ENCODE data around the gene CORO2B.

The CORO2B gene, protein sequence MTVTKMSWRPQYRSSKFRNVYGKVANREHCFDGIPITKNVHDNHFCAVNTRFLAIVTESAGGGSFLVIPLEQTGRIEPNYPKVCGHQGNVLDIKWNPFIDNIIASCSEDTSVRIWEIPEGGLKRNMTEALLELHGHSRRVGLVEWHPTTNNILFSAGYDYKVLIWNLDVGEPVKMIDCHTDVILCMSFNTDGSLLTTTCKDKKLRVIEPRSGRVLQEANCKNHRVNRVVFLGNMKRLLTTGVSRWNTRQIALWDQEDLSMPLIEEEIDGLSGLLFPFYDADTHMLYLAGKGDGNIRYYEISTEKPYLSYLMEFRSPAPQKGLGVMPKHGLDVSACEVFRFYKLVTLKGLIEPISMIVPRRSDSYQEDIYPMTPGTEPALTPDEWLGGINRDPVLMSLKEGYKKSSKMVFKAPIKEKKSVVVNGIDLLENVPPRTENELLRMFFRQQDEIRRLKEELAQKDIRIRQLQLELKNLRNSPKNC

DNA sequence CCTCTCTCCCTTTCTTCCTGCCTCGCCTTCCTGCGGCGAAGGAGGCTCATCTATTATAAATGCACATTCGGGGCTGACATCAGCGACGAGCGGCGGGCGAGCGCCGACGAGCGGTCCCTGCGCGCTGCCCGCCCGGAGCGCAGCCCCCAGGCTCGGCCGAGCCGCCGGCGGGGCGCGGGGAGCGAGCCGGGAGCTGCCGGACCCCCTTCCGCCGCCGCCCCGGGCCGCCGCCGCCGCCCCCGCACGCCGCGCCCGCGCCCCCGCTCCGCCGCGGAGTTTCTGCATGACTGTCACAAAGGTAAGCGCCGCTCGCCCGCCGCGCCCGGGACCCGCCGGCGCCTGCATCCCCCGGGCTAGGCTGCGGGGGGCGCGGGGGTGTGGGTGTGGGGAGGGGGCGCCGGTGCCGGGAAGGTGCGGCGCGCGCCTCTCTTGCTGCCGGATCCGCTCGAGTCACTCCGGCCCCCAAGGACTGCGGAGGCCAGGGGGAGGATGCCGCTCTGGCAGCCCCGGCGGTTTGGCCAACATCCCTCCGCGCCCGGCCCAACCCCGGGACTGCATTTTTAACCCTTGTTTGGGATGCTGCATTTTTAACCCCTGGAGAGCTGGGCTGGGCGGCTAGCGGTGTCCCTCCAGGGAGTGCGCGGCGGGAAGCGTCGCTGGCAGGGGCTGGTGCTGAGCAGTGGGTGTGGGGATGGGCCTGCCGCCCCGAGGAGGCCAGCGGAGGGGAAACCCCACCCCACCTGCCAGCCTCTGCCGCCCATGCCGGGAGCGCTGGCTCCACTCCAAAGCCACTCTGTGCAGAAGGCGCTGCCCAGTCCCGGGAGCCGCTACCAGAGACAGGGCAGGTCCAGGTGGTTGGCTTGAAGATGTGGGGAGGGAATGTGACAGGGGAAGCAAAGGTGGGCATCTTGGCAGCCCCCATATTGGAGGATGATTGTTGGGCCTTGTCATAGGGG, at the start of gene CORO2B:
CORO2B (plus strand) TSS at position 14 of the 956 bp plus-strand sequence; CDS start at position 284, 270 bp downstream.
- ChIA-PET CTCF (interaction anchor here (1.3 kb wide), 1 partner anchor 20 kb away, joined by 4 read pairs; no protein-coding TSS in a partner anchor), POLR2A (no interaction called here)
- TF ChIP-seq, protein P1, sequence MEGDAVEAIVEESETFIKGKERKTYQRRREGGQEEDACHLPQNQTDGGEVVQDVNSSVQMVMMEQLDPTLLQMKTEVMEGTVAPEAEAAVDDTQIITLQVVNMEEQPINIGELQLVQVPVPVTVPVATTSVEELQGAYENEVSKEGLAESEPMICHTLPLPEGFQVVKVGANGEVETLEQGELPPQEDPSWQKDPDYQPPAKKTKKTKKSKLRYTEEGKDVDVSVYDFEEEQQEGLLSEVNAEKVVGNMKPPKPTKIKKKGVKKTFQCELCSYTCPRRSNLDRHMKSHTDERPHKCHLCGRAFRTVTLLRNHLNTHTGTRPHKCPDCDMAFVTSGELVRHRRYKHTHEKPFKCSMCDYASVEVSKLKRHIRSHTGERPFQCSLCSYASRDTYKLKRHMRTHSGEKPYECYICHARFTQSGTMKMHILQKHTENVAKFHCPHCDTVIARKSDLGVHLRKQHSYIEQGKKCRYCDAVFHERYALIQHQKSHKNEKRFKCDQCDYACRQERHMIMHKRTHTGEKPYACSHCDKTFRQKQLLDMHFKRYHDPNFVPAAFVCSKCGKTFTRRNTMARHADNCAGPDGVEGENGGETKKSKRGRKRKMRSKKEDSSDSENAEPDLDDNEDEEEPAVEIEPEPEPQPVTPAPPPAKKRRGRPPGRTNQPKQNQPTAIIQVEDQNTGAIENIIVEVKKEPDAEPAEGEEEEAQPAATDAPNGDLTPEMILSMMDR (IDR thresholded peaks at IDR 0.05; ENCODE audit: control extremely low read depth, extremely low read depth, low read depth, missing control alignments) = no peak
- DNase-seq (ENCODE audit: extremely low spot score) = no peak

DNA sequence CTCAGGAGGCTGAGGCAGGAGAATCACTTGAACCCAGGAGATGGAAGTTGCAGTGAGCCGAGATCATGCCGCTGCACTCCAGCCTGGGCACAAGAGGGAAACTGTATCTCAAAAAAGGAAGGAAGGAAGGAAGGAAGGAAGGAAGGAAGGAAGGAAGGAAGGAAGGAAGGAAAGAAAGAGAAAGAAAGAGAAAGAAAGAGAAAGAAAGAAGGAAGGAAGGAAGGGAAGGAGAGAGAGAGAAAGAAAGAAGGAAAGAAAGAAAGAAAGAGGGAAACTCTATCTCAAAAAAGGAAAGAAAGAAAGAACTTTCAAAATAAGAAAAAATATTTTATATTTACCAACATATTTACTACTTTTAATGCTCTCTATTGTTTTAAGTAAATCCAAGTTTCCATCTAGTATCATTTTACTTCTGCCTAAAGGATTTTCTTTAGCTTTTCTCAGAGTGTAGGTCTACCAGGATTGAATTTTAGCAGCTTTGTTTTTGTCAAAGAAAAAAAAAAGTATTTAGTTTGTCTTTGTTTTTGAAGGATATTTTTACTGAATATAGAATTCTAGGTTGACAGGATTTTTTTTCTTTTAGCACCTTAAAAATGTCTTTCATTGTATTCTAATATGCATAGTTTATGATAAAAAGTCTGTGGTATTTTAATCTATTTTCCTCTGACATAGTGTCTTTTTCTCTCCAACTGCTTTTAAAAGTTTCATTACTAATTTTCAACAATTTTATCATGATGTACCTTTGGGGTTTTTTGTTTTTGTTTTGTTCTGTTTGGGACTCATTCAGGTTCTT, 47.2 kb upstream of the CORO2B start:
- DNase-seq (ENCODE audit: extremely low spot score) = no peak
- ChIA-PET POLR2A (no interaction called here), CTCF (no interaction called here)
- TF ChIP-seq, protein P1 (IDR thresholded peaks at IDR 0.05; ENCODE audit: control extremely low read depth, extremely low read depth, low read depth, missing control alignments) = no peak

DNA sequence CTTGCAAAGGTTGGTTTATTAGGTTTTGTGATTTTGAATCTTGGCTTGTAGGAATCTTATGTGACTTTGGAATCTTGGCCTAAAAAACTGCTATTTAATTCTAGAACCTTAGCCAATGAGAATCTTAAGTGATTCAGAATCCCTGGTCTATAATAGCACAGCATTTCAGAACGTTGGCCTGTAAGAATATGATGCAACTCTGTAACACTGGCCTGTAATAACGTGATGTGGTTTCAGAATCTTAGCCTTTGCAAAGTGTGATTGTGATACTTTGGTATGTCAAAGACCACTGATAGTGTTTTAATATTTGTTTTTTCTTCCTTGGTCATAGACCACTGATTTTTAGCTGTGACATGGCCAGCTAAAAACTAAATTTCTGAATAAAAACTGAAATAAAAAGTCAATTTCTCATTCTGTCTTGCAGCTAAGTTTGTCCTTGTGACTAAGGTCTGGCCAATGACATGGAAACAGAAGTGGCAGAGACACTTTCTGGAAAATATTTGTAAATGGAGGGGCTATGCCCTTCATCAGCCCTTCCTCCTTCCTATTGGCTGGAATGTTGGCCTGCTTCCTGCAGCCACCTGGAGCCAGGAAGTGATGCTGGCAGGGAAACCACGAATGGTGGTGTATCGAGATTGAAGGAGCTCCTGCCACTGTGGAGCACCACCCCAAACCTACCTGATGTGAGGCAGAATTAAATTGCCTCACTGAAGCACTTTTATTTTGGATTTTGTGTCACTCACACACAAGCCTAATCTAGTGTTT, 42.3 kb upstream of the CORO2B start:
- TF ChIP-seq, protein P1 (IDR thresholded peaks at IDR 0.05; ENCODE audit: control extremely low read depth, extremely low read depth, low read depth, missing control alignments) = no peak
- ChIA-PET POLR2A (no interaction called here), CTCF (interaction anchor here (1.6 to 2.7 kb wide), 2 partner anchors 14 to 16 kb away, joined by 7 to 20 read pairs; no protein-coding TSS in a partner anchor)
- no peak for DNase-seq (ENCODE audit: extremely low spot score)

DNA sequence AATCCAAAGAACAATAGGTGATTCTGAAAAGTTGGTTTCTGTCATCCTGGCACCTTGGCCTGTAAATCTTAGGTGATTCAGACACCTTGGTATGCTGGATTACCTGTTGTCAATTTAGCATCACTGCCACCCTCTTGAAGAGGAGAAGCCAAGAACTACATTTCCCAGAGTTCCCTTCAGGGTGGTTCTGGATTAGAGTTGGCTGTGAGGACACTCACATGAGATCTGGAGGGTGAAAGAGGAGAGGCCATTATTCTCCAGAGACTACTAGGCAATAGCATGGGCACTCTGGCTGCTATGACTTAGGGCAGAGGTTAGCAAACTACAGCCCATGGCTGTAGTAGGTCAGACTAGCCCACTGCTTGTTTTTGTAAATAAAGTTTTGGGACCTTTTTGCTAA, 41.7 kb upstream of the CORO2B start:
- CTCF ChIA-PET = interaction anchor here (2.7 kb wide), 1 partner anchor 16 kb away, joined by 20 read pairs; no protein-coding TSS in a partner anchor
- POLR2A ChIA-PET = no interaction called here
- DNase-seq (ENCODE audit: extremely low spot score) = no peak
- TF ChIP-seq, protein P1 (IDR thresholded peaks at IDR 0.05; ENCODE audit: control extremely low read depth, extremely low read depth, low read depth, missing control alignments) = no peak

DNA sequence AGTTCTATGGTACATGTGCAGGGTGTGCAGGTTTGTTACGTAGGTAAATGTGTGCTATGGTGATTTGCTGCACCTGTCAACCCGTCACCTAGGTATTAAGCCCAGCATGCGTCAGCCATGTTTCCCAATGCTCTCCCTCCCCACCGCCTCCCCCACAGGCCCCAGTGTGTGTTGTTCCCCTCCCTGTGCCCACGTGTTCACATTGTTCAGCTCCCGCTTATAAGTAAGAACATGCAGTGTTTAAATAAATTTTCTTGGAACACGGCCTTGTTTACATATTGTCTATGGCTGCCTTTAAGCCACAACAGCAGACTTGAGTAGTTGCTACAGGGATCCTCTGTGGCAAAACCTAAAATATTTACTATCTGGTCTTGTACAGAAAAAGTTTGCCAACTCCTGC, 41.3 kb upstream of the CORO2B start:
- TF ChIP-seq, protein P1 (IDR thresholded peaks at IDR 0.05; ENCODE audit: control extremely low read depth, extremely low read depth, low read depth, missing control alignments) = no peak
- CTCF ChIA-PET = interaction anchor here (2.7 to 4.8 kb wide), 2 partner anchors 12 to 15 kb away, joined by 20 to 29 read pairs; no protein-coding TSS in a partner anchor
- POLR2A ChIA-PET = no interaction called here
- DNase-seq (ENCODE audit: extremely low spot score) = no peak

Measured in GM10248 (cell line).